HG03280 (cell line): ENCODE measurements around the gene ACOXL.
"Not testable (repeated sequence)": the region's sequence is repeated elsewhere in the genome, so short reads cannot be mapped to it uniquely, and the experiment has no call there.

Source experiments
- ATAC-seq: cut with Tn5 transposase; IDR thresholded peaks from one replicate; pipeline ENCODE4 v1.9.1; 2021; ENCODE audit warnings: mild to moderate bottlenecking, moderate library complexity; ENCODE audit not compliant: unreplicated experiment

Gene ACOXL

DNA sequence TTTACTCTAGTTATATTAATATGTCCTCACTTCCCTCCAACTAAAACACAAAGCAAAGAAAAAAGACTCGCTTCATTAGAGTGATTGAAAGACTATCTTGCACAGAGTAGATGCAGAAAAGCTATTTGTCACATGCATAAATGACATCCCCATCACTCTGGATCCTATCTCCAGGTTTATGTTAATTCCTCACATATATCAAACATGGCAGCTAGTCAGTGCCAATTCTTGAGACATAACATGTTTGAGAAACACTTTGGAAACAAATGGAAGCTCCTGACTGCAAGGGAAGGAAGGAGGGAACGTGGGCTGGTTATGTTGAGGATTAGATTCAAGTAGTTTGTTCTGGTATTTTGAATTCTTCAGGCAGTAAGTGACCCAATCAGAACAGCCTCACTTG is 298.6 kb downstream of the ACOXL start:
- ATAC-seq, result no peak

GRCh38 chr2:111031546-111032478 is 299.4 kb downstream of the ACOXL start:
- ATAC-seq, result no peak

DNA sequence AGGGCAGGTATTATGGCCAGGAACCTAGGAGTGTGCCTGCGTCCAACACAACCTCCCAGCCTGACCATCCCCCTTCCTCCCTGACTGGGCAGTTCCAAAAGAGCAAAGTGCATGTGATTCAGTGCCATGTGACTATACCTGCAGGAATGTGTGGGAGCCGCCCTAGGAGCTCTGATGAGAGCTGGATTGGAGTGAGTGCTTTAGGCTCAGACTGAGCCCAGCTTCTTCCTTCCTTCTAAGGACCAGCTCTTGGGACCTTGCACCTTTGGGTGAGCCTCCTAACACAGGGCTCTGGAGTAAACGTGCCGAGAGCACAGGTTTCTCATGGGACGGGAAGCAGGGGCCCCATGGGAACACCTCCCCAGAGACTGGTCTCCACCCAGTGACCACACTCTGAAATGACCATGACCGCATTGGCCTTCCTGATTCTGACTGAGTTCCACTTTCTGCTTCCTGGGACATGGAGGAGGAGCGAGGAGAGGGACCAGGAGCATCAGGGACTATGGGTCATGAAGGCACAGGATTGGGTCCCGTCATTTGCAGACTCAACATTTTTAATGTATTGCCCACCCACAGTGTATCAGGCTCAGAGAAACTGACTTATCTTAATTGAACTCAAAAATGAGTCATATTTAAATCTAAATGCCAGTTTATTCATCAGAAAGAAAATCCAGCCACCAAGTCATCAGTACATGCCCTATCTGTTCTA is 300.5 kb downstream of the ACOXL start:
- ATAC-seq, result no peak

GRCh38 chr2:111034146-111034545 is 301.8 kb downstream of the ACOXL start:
- ATAC-seq, result no peak

DNA sequence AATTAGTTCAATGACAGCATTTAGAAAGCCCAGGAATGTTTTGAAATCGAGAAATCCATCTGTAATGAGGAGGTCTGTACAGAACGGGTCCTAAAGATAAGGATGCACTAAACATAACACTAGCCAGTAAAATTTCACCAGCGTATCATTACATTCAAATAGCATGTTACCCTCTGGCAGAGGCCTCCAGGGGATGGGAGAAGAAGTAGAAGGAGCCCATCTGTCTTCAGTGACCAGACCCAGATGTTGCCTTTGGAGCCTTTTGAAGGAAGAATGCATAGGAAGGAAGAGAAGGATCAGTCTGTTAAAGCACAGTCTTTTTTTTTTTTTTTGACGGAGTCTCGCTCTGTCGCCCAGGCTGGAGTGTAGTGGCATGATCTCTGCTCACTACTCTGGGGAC is 302.2 kb downstream of the ACOXL start:
- ATAC-seq, result no peak

- peak; percentile 58 for ATAC-seq
These were observed 303.6 kb downstream of the ACOXL start for GRCh38 chr2:111035830-111036441.

DNA sequence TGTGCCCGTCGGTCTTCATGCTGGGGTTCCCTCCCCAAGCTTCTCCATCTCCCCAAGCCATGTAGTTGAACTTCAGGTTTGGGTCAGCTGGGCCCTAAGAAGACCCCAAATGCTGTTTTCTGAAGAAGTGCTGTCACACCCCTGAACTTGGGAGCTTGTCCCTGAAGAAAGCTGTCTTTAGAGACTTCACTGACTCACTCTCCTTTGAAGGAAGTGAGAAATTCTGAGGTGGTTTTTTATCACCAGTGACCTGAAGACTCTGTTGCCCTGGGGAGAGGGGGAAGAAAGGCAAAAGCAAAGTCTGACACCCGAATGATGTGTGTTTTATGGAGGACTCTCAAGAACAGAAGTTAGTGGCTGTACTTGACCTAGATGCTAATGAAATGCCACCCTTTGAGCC is 304.8 kb downstream of the ACOXL start:
- ATAC-seq, result no peak

- ATAC-seq, result no peak
These were observed 307.4 kb downstream of the ACOXL start for GRCh38 chr2:111039628-111040383.

DNA sequence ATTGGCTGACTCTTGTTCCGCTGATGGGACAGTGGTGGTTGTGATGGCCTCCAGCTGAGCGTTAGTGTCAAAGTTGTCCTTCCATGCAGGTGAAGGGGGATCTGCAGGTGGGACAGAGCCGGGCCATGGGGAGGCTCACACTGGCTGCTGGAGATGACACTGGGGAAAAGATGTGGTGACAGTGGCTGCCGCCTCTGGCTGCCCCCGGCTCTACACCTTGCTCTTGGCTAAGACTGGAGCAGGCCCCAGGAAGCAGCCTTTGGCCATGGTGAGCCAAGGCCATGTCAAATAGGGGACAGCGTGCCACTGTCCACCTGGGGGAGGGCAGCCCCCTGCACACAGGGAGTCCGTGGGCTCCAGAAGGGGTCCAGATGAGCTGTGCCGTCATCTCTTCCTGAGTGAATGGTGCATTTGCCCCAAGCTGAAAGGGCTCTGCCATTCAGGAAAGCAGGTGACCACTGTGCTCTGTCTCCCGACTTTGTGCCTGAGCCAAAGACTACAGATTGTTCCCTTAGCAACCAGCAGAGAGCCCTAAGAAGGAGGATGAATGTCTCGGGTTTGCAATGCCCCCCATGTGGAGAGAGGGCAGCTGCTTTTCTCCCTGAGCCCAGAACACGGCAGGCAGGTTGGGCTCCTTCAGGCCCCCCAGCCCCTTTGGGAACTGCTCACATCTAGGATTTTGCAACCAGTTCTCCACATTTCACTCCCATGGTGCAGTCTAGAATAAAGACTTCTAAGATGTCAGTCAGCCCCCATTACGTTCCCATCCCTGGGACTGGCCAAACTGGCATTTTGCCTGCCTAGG is 309.2 kb downstream of the ACOXL start:
- no peak for ATAC-seq

- no peak for ATAC-seq
These were observed 309.9 kb downstream of the ACOXL start for GRCh38 chr2:111042261-111042660.

DNA sequence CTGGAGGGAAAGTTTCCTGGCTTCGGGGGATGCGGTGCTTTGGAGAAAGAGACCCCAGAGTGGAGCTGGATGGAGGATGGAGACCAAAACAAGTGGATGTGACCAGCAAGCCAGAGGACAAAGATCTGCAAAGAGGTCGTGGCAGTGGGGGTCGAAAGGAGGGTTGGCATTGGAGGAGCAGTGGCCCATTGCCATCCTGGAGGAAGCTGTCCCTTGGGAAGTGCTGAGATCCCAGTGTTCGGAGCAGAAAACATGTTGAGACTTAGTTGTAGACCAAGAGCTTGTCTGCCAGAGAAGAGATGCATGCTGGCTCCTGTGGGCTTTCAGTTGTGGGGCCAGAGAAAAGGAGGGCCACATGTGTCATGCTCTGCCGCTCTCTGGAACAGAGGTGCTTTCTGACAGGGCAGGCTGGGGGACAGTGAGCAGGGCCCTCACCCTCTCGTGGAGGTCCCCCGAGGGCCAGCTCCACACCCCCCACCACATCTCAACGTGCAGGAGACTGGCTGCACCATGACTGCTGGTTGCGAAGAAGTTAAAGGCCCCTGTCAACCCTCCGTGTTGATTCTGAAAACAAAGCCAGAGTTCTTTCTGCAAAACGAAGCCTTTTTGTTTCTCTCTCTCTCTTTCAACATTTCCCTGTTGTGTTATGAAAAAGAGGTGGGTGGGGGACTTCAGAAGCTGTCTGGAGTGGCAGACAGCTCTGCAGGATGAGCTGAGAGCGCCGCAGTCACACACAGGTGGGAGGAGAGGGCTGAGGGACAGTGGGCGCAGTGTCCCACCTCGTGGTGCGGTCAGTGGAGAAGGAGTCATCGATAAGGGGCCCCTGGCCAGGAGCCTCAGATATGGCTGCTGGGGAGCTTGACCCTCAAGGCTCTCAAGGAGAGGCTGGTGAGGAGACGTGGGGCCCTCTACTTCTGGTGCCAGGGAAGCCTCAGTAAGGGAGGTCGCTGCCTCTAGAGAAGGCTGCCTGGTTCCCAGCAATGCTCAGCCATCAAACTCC is 310.7 kb downstream of the ACOXL start:
- ATAC-seq, result peak; percentile 53

DNA sequence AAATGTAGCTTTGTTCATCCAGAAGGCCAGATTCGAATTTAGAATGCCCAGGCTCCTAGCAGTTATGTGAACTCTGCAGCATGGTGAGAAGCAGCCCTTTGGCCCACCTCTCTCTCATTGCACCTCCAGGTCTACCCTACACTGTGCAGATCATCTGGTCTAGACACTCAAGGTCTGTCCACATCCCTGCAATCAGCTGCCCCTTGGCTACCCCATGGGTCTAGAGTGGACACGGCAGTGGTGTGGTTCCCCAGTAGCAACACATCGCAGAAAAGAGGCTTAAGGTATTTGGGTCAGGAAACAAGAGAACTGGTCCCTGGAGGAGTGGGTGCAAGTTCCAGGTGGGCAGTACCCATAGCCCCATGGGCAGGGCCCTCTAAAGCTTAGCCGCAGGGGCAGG is 311.7 kb downstream of the ACOXL start:
- ATAC-seq, result no peak

- ATAC-seq, result not testable (repeated sequence)
These were observed 312.9 kb downstream of the ACOXL start for GRCh38 chr2:111045236-111045635.

DNA sequence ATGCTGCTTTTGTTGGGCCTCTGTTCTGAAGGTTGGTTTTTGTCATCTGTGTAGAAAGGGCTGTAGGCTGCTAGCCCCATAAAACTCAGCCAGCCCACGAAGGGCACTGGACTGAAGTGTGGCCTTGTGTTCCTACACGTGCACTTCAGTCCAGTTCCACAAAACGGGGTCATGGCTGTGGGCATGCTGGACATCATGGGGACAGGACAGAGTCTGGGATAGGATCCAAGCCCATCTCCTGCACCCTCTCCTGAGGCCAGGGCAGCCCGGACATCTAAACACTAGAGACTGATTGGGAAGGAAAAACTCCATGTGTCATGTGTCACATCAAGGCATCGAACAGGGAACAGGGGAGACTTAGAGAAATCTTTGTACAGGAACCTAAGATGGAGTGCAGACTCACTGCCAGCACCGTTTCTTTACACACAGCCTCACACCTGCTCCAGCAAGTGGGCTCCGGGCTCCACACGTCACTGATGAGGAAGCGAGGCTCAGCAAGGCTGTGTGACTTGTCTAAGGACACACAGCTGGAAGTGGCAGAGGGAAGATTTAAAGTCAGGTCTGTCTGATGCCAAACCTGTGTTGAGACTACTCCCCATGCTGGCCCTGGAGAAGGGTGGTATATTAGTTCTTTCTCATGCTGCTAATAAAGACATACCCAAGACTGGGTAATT is 313.5 kb downstream of the ACOXL start:
- no peak for ATAC-seq

GRCh38 chr2:111046670-111047069 is 314.3 kb downstream of the ACOXL start:
- ATAC-seq, result no peak

- no peak for ATAC-seq
These were observed 316.7 kb downstream of the ACOXL start for GRCh38 chr2:111048856-111049768.
